B cell (primary cell): ENCODE results near the gene OR1E2. TPM values are rescaled to one million over a fixed set of nuclear protein-coding genes. Genes with fewer than 3 reads are reported as not detected.

ENCODE experiments used
- polyA plus RNA-seq: library from polyadenylated mRNA; depleted of rRNA; stranded (reverse); fragments of >200 nt; gene quantifications from 2 replicates; pipeline ENCODE4 v1.2.3, GENCODE V29; 2012
- total RNA-seq, 2 donors: library from RNA; stranded (reverse); fragments of 120-200 nt in 1 of 2; gene quantifications; 1 replicate in 1 of 2; 2 replicates in 1 of 2; pipeline versions ENCODE4 v1.2.3 to v1.2.4, GENCODE V29; 2013 to 2022

Gene OR1E2
- total and polyA plus RNA-seq, 2 donors (not counting 1 experiment from before 2014, with no cell fraction given): not detected

Other genes starting within 250 kb of the OR1E2 start
- gene OR1A2, start 236.3 kb downstream of the OR1E2 start, total RNA-seq: not detected in 2 replicates
- not detected in 2 replicates for gene OR1A2, start 236.3 kb downstream of the OR1E2 start, polyA plus RNA-seq
- not detected in 2 replicates for gene OR1A1, start 226.2 kb downstream of the OR1E2 start, total RNA-seq
- gene OR1A1, start 226.2 kb downstream of the OR1E2 start, polyA plus RNA-seq: not detected in 2 replicates
- 0.42 and 0.44 TPM in 2 replicates for gene OR3A1, start 135.5 kb downstream of the OR1E2 start, total RNA-seq
- gene OR3A1, start 135.5 kb downstream of the OR1E2 start, polyA plus RNA-seq: 0.73 TPM in 1 of 2 replicates, not detected in the other
- 1.3 and 1.9 TPM in 2 replicates for gene OR3A2, start 47.5 kb downstream of the OR1E2 start, total RNA-seq
- 0.37 TPM in 1 of 2 replicates, not detected in the other for gene OR3A2, start 47.5 kb downstream of the OR1E2 start, polyA plus RNA-seq
- not detected in 2 replicates for gene OR1E1, start 35.4 kb downstream of the OR1E2 start, total RNA-seq
- gene OR1E1, start 35.4 kb downstream of the OR1E2 start, polyA plus RNA-seq: not detected in 2 replicates
- not detected in 2 replicates for gene OR3A3, start 22.5 kb downstream of the OR1E2 start, total RNA-seq
- not detected in 2 replicates for gene OR3A3, start 22.5 kb downstream of the OR1E2 start, polyA plus RNA-seq
- gene SPATA22, start 38.0 kb upstream of the OR1E2 start, total RNA-seq: 0.54 TPM in 1 of 2 replicates, not detected in the other
- gene SPATA22, start 38.0 kb upstream of the OR1E2 start, polyA plus RNA-seq: 0.43 TPM in 1 of 2 replicates, not detected in the other
- not detected in 2 replicates for gene ASPA, start 42.2 kb upstream of the OR1E2 start, total RNA-seq
- gene ASPA, start 42.2 kb upstream of the OR1E2 start, polyA plus RNA-seq: not detected in 2 replicates
- 17.9 and 18.2 TPM in 2 replicates for gene TRPV3, start 124.0 kb upstream of the OR1E2 start, total RNA-seq
- gene TRPV3, start 124.0 kb upstream of the OR1E2 start, polyA plus RNA-seq: 1.3 and 1.6 TPM in 2 replicates
- gene TRPV1, start 175.6 kb upstream of the OR1E2 start, total RNA-seq: 9.3 and 10.2 TPM in 2 replicates
- gene TRPV1, start 175.6 kb upstream of the OR1E2 start, polyA plus RNA-seq: 5.0 and 5.7 TPM in 2 replicates
- gene SHPK, start 202.4 kb upstream of the OR1E2 start, total RNA-seq: 16.1 and 17.5 TPM in 2 replicates
- 3.8 and 5.9 TPM in 2 replicates for gene SHPK, start 202.4 kb upstream of the OR1E2 start, polyA plus RNA-seq
- 23.1 and 24.7 TPM in 2 replicates for gene CTNS, start 202.9 kb upstream of the OR1E2 start, total RNA-seq
- 10.2 and 11.6 TPM in 2 replicates for gene CTNS, start 202.9 kb upstream of the OR1E2 start, polyA plus RNA-seq
- gene TAX1BP3, start 234.7 kb upstream of the OR1E2 start, total RNA-seq: 17.1 and 17.7 TPM in 2 replicates
- 14.6 and 22.1 TPM in 2 replicates for gene TAX1BP3, start 234.7 kb upstream of the OR1E2 start, polyA plus RNA-seq
- 23.4 and 26.6 TPM in 2 replicates for gene EMC6, start 235.0 kb upstream of the OR1E2 start, total RNA-seq
- 16.6 and 21.1 TPM in 2 replicates for gene EMC6, start 235.0 kb upstream of the OR1E2 start, polyA plus RNA-seq